Measurements from ENCODE around the gene SC5D.

GRCh38 chr11:121257289-121257688 is 35.3 kb upstream of the SC5D start:
- TF ChIP-seq YY1 (IDR thresholded peaks at IDR 0.05; ENCODE audit: insufficient read depth, insufficient read length) (no peak), ZNF274 (IDR thresholded peaks at IDR 0.05; ENCODE audit: low read depth, low read length) (no peak)

Measured in NT2/D1 (cell line).